GM21619 (cell line): Measurements from ENCODE around the gene FRMD1.

ENCODE experiments used
- ATAC-seq: cut with Tn5 transposase; IDR thresholded peaks from one replicate; pipeline ENCODE4 v1.9.1; 2021; ENCODE audit not compliant: unreplicated experiment

Gene FRMD1

DNA sequence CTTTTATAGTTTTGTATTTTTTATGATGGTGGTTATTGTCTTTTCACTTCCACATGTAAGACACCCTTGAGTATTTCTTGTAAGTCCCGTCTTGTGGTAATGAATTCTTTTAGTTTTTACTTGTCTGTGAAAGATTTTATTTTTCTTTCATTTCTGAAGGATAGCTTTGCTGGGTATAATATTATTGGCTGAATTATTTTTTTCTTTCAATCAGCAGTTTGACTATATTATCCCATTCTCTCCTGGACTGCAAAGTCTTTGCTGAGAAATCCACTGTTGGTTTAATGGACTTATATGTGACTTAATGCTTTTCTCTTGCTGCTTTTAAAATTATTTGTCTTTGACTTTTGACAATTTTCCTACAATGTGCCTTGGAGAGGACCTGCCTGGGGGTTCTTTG, 67.7 kb downstream of the FRMD1 start:
- ATAC-seq: no peak

DNA sequence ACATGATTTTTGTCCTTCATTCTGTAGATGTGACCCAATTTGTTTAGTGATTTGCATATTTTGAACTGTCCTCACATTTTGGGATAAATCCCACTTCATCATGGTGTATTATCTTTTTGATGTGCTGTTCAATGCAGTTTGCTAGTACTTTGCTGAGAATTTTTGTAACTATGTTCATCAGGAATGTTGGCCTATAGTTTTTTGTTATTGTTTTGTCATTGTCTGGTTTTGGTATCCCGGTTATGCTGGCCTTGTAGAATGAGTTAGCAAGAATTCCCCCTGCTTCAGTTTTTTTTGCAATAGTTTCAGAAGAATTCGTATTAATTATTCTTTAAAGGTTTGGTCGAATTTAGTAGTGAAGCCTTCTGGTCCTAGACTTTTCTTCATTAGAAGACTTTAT, 69.7 kb downstream of the FRMD1 start:
- ATAC-seq: no peak

DNA sequence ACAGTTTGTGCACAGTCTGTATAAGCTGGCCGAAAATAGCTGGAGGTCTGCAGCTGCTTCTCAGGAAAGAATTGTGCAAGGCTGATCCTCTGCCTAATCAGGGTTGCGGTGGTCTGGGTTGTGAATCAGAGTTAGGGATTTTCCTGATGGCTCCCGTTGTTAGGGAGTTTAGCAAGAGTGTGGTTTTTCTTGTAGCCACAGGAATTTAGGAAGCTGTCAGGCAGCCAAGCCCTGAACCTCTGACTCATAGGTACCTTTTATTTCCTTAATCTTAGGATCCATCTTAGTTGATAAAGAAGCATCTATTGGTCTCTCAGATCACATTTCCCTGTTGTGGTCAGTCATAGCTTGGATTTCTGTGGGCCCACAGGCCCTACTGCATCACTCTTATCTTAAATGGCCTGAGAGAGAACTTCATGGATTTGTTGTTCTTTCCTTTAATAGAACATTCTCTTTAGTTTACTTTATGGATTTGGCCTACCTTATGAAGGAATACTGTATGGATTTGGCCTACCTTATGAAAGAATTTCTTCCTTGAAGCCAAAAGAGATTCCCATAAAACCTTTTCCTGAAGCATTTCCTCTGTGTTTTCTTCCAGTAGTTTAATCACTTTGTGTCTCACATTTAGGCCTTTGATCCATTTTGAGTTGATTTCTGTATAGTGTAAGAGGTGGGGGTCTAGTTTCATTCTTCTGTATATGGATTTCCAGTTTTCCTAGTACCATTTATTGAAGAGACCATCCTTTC, 71.2 kb downstream of the FRMD1 start:
- no peak for ATAC-seq

DNA sequence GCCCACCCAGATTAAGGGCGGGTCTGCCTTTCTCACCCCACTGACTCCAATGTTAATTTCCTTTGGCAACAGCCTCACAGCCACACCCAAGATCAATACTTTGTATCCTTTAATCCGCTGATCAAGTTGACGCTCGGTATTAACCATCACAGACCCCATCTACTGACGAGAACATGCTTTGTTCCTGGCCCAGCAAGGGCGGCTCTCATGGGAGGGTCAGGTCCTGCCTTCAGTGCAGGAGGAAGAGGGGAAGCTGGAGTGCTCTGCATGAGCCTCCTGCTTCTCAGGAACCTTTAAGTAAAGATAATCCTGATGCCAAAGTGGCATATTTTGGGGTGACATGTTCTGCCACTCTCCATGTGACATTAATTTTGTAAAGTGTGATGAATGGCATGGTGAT, 73.2 kb downstream of the FRMD1 start:
- no peak for ATAC-seq

DNA sequence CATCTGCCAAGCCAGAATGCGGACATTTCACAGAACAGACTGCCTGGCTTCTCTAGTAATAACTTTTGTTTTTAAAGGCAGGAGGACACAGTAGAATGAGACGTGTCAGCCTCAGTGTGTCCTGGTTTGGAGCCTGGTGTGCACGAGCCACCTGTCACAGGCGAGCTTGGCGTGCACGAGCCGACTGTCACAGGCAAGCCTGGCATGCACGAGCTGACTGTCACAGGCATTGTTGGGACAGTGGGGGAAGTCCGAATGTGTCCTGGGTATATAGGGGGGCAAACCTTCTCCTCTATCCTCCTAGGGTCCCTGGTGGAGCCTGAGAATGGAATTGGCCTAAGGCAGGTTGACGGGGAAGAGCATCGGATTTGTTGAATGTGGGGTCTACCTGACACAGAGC, 74.1 kb downstream of the FRMD1 start:
- no peak for ATAC-seq

DNA sequence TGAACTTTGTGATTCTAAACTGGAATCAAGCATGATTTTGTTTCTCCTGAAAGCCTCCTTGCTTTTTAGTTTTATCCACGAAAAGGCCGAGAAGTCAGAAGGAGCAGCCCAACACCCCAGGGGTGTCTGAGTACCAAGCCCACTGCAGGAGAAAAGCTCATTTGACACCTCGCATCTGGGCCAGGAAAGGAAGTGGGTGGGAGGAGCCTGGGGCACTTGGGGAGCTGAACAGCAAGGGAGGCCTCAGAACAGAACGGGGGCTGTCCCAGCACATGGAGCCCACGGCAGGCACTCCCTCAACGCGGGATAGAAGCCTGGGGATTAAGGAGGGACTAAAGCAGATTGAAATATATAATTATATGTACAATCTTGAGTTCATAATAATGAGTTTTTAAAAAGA, 75.0 kb downstream of the FRMD1 start:
- no peak for ATAC-seq
